GM12801 (cell line): ENCODE data around the gene FJX1.

Source experiments
- TF ChIP-seq, protein P1 (sequence below): IDR thresholded peaks from one replicate; pipeline ENCODE4 v1.5.1; 2011; ENCODE audit warnings: control low read depth; ENCODE audit not compliant: insufficient read length; ENCODE audit errors: extremely low read depth

Gene FJX1

DNA sequence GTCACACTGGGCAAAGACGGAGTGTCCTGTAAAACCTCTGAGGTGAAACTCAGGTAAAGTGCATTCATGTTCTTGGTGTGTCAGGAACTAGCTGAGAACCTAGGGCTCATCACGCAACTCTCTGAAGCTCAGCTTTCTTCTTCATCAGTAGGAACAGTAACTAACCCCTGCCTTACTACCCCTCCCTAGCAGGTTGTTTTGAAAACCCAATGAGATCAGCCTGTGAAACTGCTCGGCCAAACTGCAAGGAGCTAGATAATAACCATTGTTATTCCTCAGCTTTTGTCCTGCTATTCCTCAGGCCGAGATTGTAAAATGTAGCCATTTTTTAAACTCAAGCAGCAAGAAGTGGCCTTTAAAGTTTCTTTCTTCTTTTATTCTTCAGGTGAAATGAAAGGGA is 9.8 kb upstream of the FJX1 start:
- TF ChIP-seq, protein P1, sequence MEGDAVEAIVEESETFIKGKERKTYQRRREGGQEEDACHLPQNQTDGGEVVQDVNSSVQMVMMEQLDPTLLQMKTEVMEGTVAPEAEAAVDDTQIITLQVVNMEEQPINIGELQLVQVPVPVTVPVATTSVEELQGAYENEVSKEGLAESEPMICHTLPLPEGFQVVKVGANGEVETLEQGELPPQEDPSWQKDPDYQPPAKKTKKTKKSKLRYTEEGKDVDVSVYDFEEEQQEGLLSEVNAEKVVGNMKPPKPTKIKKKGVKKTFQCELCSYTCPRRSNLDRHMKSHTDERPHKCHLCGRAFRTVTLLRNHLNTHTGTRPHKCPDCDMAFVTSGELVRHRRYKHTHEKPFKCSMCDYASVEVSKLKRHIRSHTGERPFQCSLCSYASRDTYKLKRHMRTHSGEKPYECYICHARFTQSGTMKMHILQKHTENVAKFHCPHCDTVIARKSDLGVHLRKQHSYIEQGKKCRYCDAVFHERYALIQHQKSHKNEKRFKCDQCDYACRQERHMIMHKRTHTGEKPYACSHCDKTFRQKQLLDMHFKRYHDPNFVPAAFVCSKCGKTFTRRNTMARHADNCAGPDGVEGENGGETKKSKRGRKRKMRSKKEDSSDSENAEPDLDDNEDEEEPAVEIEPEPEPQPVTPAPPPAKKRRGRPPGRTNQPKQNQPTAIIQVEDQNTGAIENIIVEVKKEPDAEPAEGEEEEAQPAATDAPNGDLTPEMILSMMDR: no peak

GRCh38 chr11:35609656-35610055 is 8.6 kb upstream of the FJX1 start:
- TF ChIP-seq, protein P1: no peak

- TF ChIP-seq, protein P1: no peak
Observed at GRCh38 chr11:35610631-35611030, 7.6 kb upstream of the FJX1 start.

- TF ChIP-seq, protein P1: no peak
Observed at GRCh38 chr11:35611741-35612140, 6.5 kb upstream of the FJX1 start.

DNA sequence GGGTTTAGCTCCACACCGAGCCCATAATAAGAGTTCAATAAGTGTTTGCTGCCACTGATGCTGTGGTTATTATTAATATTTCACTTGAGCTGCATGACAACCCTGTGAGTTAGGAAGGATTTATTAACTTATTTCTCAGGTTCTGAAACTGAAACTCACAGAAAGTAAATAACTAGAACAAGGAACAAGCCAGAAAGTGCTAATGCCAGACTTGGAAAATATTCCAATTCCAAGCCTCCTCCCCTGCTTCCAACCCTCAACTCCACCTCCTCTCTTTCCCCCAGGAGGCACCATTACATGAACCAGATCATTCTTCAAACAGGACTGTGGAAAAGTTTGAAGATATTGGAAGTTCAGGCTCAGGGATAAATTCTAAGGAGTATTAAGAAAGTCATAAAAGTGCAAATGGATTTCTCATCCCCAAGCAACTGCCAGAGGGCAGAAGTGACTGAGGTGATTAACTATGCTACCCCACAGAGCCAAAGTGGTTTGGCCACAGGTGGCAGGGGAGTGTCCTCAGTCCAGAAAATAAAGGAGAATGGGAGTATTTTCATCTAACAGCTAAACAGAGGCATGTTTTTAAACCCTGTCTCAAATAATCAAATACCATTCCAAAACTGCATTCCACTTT is 3.2 kb upstream of the FJX1 start:
- TF ChIP-seq, protein P1: no peak

DNA sequence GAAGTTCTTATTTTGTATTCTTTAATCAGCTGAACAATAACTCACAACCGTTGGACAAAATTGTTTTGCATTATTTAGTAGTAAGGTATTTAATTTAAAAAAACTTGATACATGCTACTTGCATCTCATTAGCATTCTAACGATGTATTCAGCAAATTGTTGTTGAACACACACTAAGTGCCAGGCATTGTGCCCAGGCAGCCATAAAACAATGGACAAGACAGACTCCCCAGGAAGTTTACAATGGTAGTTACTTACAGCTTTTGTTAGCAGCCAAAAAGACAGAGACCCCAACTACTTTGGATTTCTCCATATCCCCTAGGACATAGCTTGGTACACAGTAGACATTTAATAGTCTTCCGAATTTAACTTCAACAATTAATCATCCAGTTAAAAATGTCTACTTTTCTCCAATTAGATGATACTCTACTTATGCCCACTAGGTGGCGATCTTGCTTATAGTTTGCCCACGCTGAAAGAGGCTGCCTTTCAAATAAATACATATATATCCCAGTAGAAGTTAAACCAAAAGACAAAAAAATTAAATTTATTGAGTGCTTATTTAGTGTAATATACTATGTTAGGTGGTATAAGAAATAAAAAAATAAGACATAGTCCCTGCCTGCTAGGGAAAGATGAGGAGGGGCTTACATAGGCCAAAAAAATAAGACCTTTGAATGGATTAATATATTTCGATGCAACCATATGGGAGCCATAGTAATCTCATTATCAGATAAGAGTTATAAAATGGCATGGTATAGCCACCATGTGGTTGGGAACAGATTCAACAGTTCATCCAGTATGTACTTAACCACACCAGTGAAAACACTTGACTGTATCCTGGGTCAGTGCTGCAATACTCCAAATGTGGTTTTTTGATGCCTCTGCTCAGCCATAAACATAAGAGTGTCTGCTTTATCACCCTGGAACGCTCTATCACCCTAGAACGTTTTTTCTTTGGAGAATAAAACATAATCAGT is 2.0 kb upstream of the FJX1 start:
- TF ChIP-seq, protein P1: no peak

DNA sequence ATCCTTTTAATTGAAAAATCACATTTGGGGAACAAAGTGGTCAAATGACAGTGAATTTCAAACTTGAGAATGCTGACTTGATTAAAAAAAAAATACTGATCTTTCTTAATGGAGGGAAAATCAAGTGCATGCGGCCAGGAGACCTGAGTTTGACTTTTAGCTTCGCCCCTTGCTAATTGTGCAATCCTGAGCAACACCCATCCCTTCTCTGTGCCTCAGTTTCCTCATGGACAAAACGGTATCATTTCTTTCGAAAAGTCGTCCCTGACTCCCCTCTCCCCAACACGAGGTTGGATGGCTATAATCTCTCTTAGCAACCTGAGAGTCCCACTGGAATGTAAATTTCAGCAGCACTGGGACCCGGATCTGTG is 959 bp upstream of the FJX1 start:
- TF ChIP-seq, protein P1: no peak
